T1000 (cell line): Measurements from ENCODE around the gene UNK.

Experiments
- DNase-seq: peaks from one replicate; lab custom pipeline; 2025; ENCODE audit warnings: mixed read lengths; lab: John Stamatoyannopoulos, UW

The UNK gene

GRCh38 chr17:75784473-75785015 is at the start of gene UNK:
Gene UNK (plus strand): TSS chr17:75784806. CDS start chr17:75784881, 75 bp downstream.
- DNase-seq = peak; percentile 97

- DNase-seq = no peak
Observed at GRCh38 chr17:75736173-75736835, 48.3 kb upstream of the UNK start.

GRCh38 chr17:75737133-75737962 is 47.3 kb upstream of the UNK start:
- no peak for DNase-seq

GRCh38 chr17:75738218-75738802 is 46.3 kb upstream of the UNK start:
- DNase-seq = no peak

GRCh38 chr17:75739174-75739573 is 45.4 kb upstream of the UNK start:
- no peak for DNase-seq

- DNase-seq = no peak
Observed at GRCh38 chr17:75739801-75740200, 44.8 kb upstream of the UNK start.

- no peak for DNase-seq
Observed at GRCh38 chr17:75740215-75740614, 44.4 kb upstream of the UNK start.

- DNase-seq = no peak
Observed at GRCh38 chr17:75740631-75741077, 44.0 kb upstream of the UNK start.

- no peak for DNase-seq
Observed at GRCh38 chr17:75742337-75742736, 42.3 kb upstream of the UNK start.

GRCh38 chr17:75743625-75744206 is 40.9 kb upstream of the UNK start:
- no peak for DNase-seq

GRCh38 chr17:75748706-75749105 is 35.9 kb upstream of the UNK start:
- DNase-seq = no peak

GRCh38 chr17:75749545-75750389 is 34.8 kb upstream of the UNK start:
- peak; percentile 83 for DNase-seq

GRCh38 chr17:75750661-75751423 is 33.8 kb upstream of the UNK start:
- no peak for DNase-seq

GRCh38 chr17:75751676-75752404 is 32.8 kb upstream of the UNK start:
- no peak for DNase-seq

- no peak for DNase-seq
Observed at GRCh38 chr17:75752405-75752709, 32.2 kb upstream of the UNK start.

- DNase-seq = no peak
Observed at GRCh38 chr17:75752802-75753513, 31.6 kb upstream of the UNK start.

GRCh38 chr17:75753514-75754377 is 30.9 kb upstream of the UNK start:
- peak; percentile 58 for DNase-seq
